ENCODE measurements around the gene GALM.
"Not testable (repeated sequence)": the region's sequence is repeated elsewhere in the genome, so short reads cannot be mapped to it uniquely, and the experiment has no call there.

GALM gene

DNA sequence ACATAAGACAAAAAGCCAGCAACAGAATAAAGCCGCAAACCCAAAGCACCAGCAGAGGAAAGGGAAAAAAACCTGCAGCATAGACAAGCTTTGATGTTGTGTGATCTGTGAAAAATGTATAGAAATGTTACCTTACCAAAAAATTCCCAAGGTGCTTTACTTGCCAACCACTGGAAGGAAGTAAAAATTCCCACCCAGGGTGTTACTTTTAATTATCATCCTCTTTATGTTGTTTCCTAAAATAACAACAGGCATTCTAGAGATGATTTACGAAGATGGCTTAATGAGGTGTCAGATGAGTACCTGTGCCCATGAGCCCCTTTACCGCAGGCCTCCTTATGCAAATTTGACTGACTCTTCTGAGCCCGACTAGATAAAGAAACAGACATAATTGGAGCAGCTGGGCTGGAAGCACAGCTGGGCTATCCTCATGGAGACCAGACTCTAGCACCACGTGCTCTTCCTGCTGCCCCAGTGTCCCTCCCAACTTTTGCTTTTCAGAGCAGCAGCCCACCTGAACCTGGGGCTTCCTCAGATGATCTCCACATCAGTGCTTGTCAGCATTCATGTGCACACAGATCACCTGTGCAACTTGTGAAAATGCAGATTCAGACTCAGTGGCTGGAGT is 43.8 kb downstream of the GALM start:
- DNase-seq (ENCODE audit: low read depth, low spot score), result no peak

- no peak for DNase-seq (ENCODE audit: low read depth, low spot score)
These were observed 45.6 kb downstream of the GALM start for GRCh38 chr2:38711558-38711957.

DNA sequence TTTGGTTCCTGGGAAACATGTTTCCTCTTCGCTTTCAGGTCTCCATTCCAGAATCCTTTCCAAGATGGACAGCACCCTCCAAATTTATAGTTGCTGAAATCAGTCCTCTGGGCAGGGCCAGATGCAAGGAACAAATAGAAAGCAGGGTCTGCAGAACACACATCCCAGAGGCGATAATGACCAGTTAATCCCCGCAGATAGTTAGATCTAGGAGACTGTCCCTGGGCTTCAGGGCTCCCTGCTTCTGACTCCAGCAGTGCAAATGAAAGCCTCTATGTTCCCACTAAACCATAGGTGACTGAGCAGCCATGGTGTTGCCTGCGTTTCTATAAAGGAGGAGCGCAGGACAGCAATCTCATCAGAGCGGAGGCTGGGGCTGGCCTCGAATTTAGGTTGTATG is 46.5 kb downstream of the GALM start:
- no peak for DNase-seq (ENCODE audit: low read depth, low spot score)

DNA sequence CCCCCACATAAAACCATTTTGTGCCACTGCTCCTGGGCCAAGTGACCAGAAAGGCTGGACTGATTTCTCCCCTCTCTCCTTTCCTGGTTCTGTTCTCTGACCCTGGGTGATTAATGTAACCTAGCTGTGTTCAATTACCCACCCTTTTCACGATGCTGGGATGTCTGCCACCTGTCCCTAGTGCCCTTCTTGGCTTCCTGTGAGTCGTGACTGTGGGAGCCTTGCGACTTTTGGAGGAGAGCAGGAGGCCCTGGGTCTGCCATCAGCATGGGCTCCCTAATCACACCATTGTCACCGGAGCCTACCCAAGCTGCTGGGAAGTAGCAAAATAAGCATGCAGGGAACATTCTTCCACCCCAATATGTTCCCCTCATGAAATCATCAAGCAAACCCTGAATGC is 47.0 kb downstream of the GALM start:
- no peak for DNase-seq (ENCODE audit: low read depth, low spot score)

DNA sequence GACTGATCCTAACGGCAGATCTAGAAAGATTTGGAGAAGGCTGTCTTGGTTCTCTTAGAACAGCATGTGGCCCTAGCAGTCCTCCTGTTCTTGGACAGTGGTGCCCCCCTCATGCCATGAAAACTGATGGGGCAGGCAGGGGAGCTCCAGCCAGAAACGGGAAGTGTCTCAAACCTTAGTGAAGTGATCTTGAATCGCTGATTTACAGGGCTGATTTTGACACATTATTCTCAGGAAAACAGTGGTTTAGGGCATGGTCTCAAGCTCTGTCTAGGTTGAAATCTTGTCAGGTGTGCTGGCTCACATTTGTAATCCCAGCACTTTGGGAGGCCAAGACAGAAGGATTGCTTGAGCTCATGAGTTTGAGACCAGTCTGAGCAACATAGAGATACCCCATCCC is 47.4 kb downstream of the GALM start:
- no peak for DNase-seq (ENCODE audit: low read depth, low spot score)

DNA sequence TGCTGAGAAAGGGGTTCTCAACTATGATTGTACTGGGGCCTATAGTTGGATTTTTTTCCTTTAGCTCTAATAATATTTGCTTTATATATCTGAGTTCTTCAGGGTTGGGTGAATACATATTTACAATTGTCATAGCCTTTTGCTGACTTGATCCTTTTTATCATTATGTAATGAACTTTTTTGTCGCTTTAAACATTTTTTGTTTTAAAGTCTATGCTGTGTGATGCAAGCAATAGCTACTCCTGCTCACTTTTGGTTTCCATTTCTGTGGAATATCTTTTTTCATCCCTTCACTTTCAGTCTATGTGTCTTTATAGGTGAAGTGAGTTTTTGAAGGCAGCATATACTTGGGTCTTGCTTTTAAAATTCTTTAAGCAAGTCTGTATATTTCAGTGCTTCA is 49.0 kb downstream of the GALM start:
- DNase-seq (ENCODE audit: low read depth, low spot score), result not testable (repeated sequence)

DNA sequence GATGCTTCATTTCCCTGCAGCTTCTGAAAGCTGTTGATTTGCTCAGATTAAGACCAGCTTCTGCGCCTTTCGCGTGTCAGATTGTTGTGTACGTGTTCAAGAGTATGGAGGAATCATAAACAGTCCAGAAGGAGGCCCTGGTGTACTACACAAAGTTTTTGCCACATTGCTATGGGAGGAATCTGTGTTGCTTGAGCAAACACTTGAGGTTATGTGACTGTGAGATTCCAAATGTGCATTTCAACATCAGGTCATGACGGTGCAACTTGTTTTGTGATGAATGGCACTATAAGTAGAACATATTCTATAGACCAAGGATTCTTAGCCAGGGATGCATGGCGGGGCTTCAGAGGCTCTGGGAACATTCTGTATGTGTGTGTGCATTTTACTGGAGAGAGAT is 50.3 kb downstream of the GALM start:
- no peak for DNase-seq (ENCODE audit: low read depth, low spot score)

DNA sequence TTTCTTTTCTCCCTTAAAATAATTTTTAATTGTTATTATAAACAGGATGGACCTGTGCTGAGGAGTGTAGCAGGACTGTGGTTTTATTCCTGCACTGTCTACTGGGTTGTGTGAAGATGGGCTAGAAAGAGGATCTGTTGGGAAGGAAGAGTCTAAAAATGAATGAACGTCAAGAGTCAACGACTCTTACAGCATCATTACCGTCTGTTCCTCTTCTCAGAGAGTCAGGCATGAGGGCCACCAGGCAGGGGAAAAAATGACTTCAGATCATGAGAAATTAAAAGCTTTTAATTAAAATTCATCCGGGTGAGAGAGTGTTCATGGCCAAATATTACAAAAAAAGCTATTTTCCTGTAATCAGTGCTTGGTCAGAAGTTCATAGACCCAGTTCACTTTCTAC is 52.7 kb downstream of the GALM start:
- DNase-seq (ENCODE audit: low read depth, low spot score), result no peak

DNA sequence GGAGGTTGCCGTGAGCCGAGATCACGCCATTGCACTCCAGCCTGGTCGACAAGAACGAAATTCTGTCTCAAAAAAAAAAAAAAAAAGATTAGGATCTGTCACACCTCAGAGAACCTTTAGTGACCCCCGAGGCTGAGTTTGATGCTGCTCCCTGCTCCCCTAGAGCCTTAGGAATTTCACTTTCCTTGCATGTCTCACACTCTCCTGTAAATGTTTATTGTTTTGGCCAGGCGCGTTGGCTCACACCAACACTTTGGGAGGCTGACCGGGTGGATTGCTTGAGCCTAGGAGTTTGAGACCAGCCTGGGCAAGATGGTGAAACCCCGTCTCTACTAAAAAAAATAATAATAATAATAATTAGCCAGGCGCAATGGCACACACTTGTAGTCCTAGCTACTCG is 53.8 kb downstream of the GALM start:
- no peak for DNase-seq (ENCODE audit: low read depth, low spot score)

- DNase-seq (ENCODE audit: low read depth, low spot score), result no peak
These were observed 54.8 kb downstream of the GALM start for GRCh38 chr2:38720613-38721241.

GRCh38 chr2:38722271-38723061 is 56.6 kb downstream of the GALM start:
- peak; percentile 12 for DNase-seq (ENCODE audit: low read depth, low spot score)

- DNase-seq (ENCODE audit: low read depth, low spot score), result no peak
These were observed 57.3 kb downstream of the GALM start for GRCh38 chr2:38723173-38723572.

DNA sequence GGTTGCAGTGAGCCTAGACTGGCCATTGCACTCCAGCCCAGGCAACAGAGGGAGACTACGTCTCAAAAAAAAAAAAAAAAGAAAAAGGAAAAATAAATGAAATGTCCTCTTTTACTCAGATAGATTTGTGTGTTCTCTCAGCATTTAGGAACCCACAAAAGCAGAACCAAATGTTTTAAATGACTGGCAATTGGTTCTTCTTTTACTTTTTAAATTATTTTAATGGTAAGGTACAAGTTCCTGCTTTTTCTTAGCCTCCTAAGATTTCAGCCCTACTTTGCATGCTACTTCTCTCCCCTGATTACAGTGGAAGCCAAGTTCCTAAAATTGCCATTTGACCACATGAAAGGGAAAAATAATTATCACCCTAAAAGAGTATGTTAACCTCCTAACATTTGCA is 61.7 kb downstream of the GALM start:
- no peak for DNase-seq (ENCODE audit: low read depth, low spot score)

DNA sequence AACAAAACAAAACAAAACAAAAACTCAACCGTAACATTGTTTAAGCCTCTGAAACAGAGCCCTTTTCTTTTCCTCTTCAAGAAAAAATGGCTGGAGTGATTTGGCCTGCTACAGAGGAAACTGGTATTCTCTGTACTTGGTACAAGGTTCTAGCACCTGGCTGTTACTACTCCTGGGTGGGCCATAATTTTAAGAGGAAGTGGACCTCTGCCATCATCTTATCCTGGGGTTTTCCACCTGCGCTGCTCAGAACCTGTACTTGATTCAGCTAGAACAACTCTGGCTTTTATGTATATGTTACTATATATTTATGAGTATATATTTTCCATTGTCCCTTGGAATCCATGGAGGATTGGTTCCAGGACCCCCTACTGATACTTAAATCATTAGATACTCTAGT is 62.8 kb downstream of the GALM start:
- no peak for DNase-seq (ENCODE audit: low read depth, low spot score)

DNA sequence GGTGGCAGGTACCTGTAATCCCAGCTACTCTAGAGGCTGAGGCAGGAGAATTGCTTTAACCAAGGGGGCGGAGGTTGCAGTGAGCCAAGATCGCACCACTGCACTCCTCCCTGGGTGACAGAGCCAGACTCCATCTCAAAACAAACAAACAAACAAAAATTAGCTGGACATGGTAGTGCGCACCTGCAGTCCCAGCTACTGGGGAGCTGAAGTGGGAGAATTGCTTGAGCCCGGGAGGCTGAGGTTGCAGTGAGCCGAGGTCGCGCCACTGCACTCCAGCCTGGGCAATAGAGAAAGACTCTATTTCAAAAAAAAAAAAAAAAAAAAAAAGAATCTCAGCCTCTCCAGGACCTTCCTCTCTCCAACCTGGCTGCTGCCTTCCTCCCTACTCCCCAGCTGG is 65.2 kb downstream of the GALM start:
- DNase-seq (ENCODE audit: low read depth, low spot score), result no peak

DNA sequence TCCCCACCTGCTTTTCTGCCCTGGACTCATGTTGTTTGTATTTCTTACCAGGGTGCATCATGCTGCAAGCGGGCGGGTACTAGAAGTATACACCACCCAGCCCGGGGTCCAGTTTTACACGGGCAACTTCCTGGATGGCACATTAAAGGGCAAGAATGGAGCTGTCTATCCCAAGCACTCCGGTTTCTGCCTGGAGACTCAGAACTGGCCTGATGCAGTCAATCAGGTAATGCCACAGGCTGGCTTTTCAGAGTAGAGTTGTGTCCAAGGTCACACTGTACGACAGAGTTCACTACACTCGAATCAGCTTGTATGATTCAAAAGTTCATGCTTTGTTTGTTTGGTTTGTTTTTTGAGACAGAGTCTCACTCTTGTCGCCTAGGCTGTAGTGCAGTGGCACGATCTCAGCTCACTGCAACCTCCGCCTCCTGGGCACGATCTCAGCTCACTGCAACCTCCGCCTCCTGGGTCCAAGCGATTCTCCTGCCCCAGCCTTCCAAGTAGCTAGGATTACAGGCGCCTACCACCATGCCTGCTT is 65.8 kb downstream of the GALM start:
- no peak for DNase-seq (ENCODE audit: low read depth, low spot score)

GRCh38 chr2:38733300-38733971 is 67.5 kb downstream of the GALM start:
- DNase-seq (ENCODE audit: low read depth, low spot score), result no peak

DNA sequence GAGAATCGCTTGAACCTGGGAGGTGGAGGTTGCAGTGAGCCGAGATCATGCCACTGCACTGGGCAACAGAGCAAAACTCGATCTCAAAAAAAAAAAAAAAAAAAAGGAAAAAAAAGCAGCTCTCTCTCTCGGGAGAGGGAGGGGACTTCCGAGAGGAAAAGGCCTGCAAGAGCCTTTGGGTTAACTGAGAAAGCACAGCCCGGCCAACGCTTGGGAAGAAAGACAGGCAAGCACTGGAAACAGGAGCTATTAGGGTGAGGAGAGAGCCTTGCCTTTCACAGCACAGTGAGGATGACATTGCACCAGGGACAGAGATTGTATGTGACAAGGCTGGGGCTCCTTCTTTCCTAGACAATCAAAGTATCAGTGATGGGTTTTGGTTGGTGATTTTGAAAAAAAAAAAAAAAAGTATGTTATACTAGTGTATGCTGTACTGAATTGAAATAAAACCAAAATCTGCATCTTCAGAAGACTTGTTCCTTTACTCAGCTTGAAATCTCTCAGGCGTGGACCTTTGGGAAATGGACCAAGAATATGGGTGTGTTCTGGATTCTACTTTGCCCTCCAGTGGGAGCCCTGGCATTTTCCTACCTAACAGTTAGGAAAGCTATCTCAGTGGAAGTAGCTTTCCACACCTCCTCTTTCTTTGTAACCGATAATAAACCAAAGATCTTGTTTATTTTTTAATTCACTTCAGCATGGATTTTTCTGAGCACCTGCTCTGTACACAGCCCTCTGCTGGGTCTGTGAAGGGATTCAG is 68.6 kb downstream of the GALM start:
- no peak for DNase-seq (ENCODE audit: low read depth, low spot score)

- no peak for DNase-seq (ENCODE audit: low read depth, low spot score)
These were observed 70.0 kb downstream of the GALM start for GRCh38 chr2:38735999-38736320.

DNA sequence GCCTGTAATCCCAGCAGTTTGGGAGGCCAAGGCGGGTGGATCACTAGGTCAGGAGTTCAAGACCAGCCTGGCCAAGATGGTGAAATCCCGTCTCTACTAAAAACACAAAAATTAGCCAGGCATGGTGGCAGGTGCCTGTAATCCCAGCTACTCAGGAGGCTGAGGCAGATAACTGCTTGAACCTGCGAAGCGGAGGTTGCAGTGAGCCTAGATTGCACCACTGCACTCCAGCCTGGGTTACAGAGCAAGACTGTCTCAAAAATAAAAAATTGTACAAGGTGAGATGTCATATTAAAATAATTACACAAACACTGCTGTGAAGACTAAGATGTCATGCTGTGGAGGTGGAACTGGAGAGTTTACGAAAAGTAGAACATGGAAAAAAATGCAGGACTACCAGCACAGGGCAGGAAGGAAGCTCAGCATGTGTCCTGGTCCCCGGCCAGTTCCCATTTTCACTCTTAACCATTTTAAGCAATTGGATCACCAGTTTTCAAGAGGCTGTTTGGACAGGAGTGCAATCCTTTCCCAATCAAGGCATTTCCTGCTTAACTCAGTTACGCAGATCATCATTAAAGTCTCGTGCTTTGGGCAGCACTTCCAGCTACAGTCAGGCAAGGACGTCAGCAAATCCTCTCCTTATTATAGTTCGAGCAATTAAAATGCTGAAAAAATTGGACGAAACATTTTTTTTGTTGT is 71.2 kb downstream of the GALM start:
- DNase-seq (ENCODE audit: low read depth, low spot score), result not testable (repeated sequence)

- DNase-seq (ENCODE audit: low read depth, low spot score), result no peak
These were observed 72.0 kb downstream of the GALM start for GRCh38 chr2:38737925-38738324.

All from activated naive CD8-positive, alpha-beta T cell treated with anti-CD3 and anti-CD28 coated beads, Interleukin-2, amount 50 U/mL, for 16 hours (primary cell).